NCI-H345 (cell line): ENCODE data around the gene PLXNA3.

Experiments used
- DNase-seq: peaks from one replicate; lab custom pipeline; 2025; lab: John Stamatoyannopoulos, UW

Gene PLXNA3

GRCh38 chrX:154435171-154435733 is 22.8 kb upstream of the PLXNA3 start:
- DNase-seq = no peak

- DNase-seq = peak; percentile 39
These were observed 21.6 kb upstream of the PLXNA3 start for GRCh38 chrX:154436374-154436982.

- peak; percentile 68 for DNase-seq
These were observed 20.9 kb upstream of the PLXNA3 start, which contains the start of gene GDI1 for GRCh38 chrX:154436983-154437752. Gene GDI1 (plus strand): TSS chrX:154437154. CDS start chrX:154437255, 101 bp downstream.

- DNase-seq = no peak
These were observed 19.8 kb upstream of the PLXNA3 start for GRCh38 chrX:154437971-154438893.

GRCh38 chrX:154439841-154440240 is 18.2 kb upstream of the PLXNA3 start:
- no peak for DNase-seq

GRCh38 chrX:154440623-154441357 is 17.3 kb upstream of the PLXNA3 start:
- no peak for DNase-seq

- no peak for DNase-seq
These were observed 16.5 kb upstream of the PLXNA3 start for GRCh38 chrX:154441564-154441963.

GRCh38 chrX:154441984-154442707 is 15.9 kb upstream of the PLXNA3 start:
- no peak for DNase-seq

- DNase-seq = no peak
These were observed 14.6 kb upstream of the PLXNA3 start for GRCh38 chrX:154443479-154443910.

- peak; percentile 73 for DNase-seq
These were observed 13.9 kb upstream of the PLXNA3 start, which contains the start of gene FAM50A for GRCh38 chrX:154443992-154444754. Gene FAM50A (plus strand): TSS chrX:154444141. CDS start chrX:154444236, 95 bp downstream.

GRCh38 chrX:154444755-154445246 is 13.3 kb upstream of the PLXNA3 start:
- no peak for DNase-seq

GRCh38 chrX:154445776-154446175 is 12.3 kb upstream of the PLXNA3 start:
- DNase-seq = no peak

GRCh38 chrX:154446430-154446829 is 11.7 kb upstream of the PLXNA3 start:
- no peak for DNase-seq

GRCh38 chrX:154448484-154448883 is 9.6 kb upstream of the PLXNA3 start:
- no peak for DNase-seq

GRCh38 chrX:154449618-154450017 is 8.5 kb upstream of the PLXNA3 start:
- no peak for DNase-seq

- DNase-seq = no peak
These were observed 7.8 kb upstream of the PLXNA3 start for GRCh38 chrX:154450312-154450711.

GRCh38 chrX:154452823-154453222 is 5.3 kb upstream of the PLXNA3 start:
- DNase-seq = no peak

- peak; percentile 66 for DNase-seq
These were observed 478 bp upstream of the PLXNA3 start for GRCh38 chrX:154457491-154458115.
